Liver (tissue), 9 donors: ENCODE measurements around the gene ALPI. TPM values are rescaled to one million over a fixed set of nuclear protein-coding genes. Genes with fewer than 3 reads are reported as not detected.

Experiments used
- DNase-seq: peaks from one replicate; pipeline ENCODE4 v3.0.0-alpha.2; 2017; ENCODE audit warnings: low spot score
- H3K27ac ChIP-seq, 2 donors: one replicate each; pipeline ENCODE4 v1.7.0; 2013; ENCODE audit warnings: inconsistent platforms in 2 of 2, low read length in 2 of 2, control low read depth in 1 of 2, low read depth in 1 of 2, mild to moderate bottlenecking in 1 of 2
- H3K27me3 ChIP-seq, 4 donors: one replicate each; pipeline versions ENCODE4 v1.6.1 to v1.7.0; 2013; ENCODE audit warnings: low read length in 3 of 4, inconsistent platforms in 1 of 4, mild to moderate bottlenecking in 1 of 4, moderate library complexity in 1 of 4; ENCODE audit not compliant: control insufficient read depth in 4 of 4, insufficient read depth in 4 of 4
- H3K36me3 ChIP-seq, 4 donors: one replicate each; pipeline versions ENCODE4 v1.6.1 to v1.7.0; 2013; ENCODE audit warnings: low read length in 3 of 4, mild to moderate bottlenecking in 3 of 4, low read depth in 1 of 4, moderate library complexity in 1 of 4; ENCODE audit not compliant: control insufficient read depth in 4 of 4, insufficient read depth in 3 of 4
- H3K4me1 ChIP-seq, 4 donors: one replicate each; pipeline versions ENCODE4 v1.6.1 to v1.7.0; 2013; ENCODE audit warnings: low read length in 3 of 4, mild to moderate bottlenecking in 3 of 4, moderate library complexity in 1 of 4; ENCODE audit not compliant: control insufficient read depth in 4 of 4, insufficient read depth in 4 of 4
- H3K4me3 ChIP-seq, 3 donors: one replicate each; pipeline versions ENCODE4 v1.6.1 to v1.7.0; 2013; ENCODE audit warnings: low read length in 3 of 3, control low read depth in 1 of 3, low read depth in 1 of 3, mild to moderate bottlenecking in 1 of 3
- H3K9ac ChIP-seq, 2 donors: one replicate each; pipeline ENCODE4 v1.7.0; 2013; ENCODE audit warnings: low read length in 2 of 2, mild to moderate bottlenecking in 2 of 2, moderate library complexity in 2 of 2, control low read depth in 1 of 2, low read depth in 1 of 2
- H3K9me3 ChIP-seq, 4 donors: one replicate each; pipeline versions ENCODE4 v1.6.1 to v1.7.0; 2013; ENCODE audit warnings: low read length in 3 of 4; ENCODE audit not compliant: control insufficient read depth in 4 of 4
- EGR1 ChIP-seq, 2 donors: IDR thresholded peaks; 2 replicates each; pipeline ENCODE4 v1.6.1; 2016 to 2018; ENCODE audit warnings: antibody characterized with exemption in 2 of 2, low read depth in 2 of 2
- FOXA1 ChIP-seq: IDR thresholded peaks from 2 replicates; pipeline ENCODE4 v1.6.1; 2016; ENCODE audit warnings: antibody characterized with exemption
- FOXA2 ChIP-seq: IDR thresholded peaks from 2 replicates; pipeline ENCODE4 v1.6.1; 2016; ENCODE audit warnings: antibody characterized with exemption
- GABPA ChIP-seq, 2 donors: IDR thresholded peaks in 1 of 2; conservative IDR thresholded peaks in 1 of 2; 2 replicates each; pipeline ENCODE4 v1.6.1; 2016; ENCODE audit warnings: antibody characterized with exemption in 2 of 2, mild to moderate bottlenecking in 1 of 2, moderate library complexity in 1 of 2
- HNF4A ChIP-seq, 2 donors: conservative IDR thresholded peaks; 2 replicates each; pipeline ENCODE4 v1.6.1; 2016; ENCODE audit warnings: antibody characterized with exemption in 2 of 2, mild to moderate bottlenecking in 2 of 2
- HNF4G ChIP-seq: IDR thresholded peaks from 2 replicates; pipeline ENCODE4 v1.6.1; 2016; ENCODE audit warnings: antibody characterized with exemption
- JUND ChIP-seq, 2 donors: IDR thresholded peaks; 2 replicates each; pipeline ENCODE4 v1.6.1; 2016; ENCODE audit warnings: antibody characterized with exemption in 2 of 2
- NR2F2 ChIP-seq: IDR thresholded peaks from 2 replicates; pipeline ENCODE4 v1.6.1; 2016; ENCODE audit warnings: antibody characterized with exemption
- RAD21 ChIP-seq, 2 donors: IDR thresholded peaks; 2 replicates each; pipeline ENCODE4 v1.6.1; 2016; ENCODE audit warnings: antibody characterized with exemption in 2 of 2, mild to moderate bottlenecking in 2 of 2
- RXRA ChIP-seq, 2 donors: IDR thresholded peaks; 2 replicates each; pipeline ENCODE4 v1.6.1; 2017 to 2018; ENCODE audit warnings: antibody characterized with exemption in 2 of 2, mild to moderate bottlenecking in 1 of 2
- SP1 ChIP-seq: IDR thresholded peaks from 2 replicates; pipeline ENCODE4 v1.6.1; 2018; ENCODE audit warnings: antibody characterized with exemption, mild to moderate bottlenecking
- TAF1 ChIP-seq: conservative IDR thresholded peaks from 2 replicates; pipeline ENCODE4 v1.6.1; 2016; ENCODE audit warnings: antibody characterized with exemption, mild to moderate bottlenecking
- YY1 ChIP-seq: IDR thresholded peaks from 2 replicates; pipeline ENCODE4 v1.6.1; 2016; ENCODE audit warnings: antibody characterized with exemption, mild to moderate bottlenecking
- ZBTB33 ChIP-seq: IDR thresholded peaks from 2 replicates; pipeline ENCODE4 v1.6.1; 2016; ENCODE audit warnings: antibody characterized with exemption
- WGBS: extraction: QIAGEN DNeasy Blood & Tissue Kit; methylation state at CpG from one replicate; pipeline ENCODE4 v1.1.7; 2013; 5-methylcytosine and 5-hydroxymethylcytosine counted together
- polyA plus RNA-seq, 2 donors: library from polyadenylated mRNA; stranded (reverse) in 1 of 2; unstranded in 1 of 2; fragments of 200-250 nt in 1 of 2; fragments of >200 nt in 1 of 2; fragmentation: Nextera tagmentation in 1 of 2; extraction: Ambion mirVana in 1 of 2; gene quantifications; one replicate each; pipeline versions ENCODE4 v1.2.1 to v1.2.3, GENCODE V29; 2013 to 2015
- total RNA-seq, 2 donors: library from RNA; depleted of rRNA; stranded (reverse); fragments of >200 nt; gene quantifications; one replicate each; pipeline ENCODE4 v1.2.3, GENCODE V29; 2014
- TF ChIP-seq, protein P1 (sequence below): IDR thresholded peaks from 2 replicates; pipeline ENCODE4 v1.6.1; 2016; ENCODE audit warnings: antibody characterized with exemption
- TF ChIP-seq, protein P2 (sequence below): fragments of 150-350 bp; IDR thresholded peaks from 2 replicates; pipeline ENCODE4 v1.5.1; 2017; ENCODE audit warnings: improper control_type of control experiment, low read depth, low read length; ENCODE audit not compliant: missing input control
- TF ChIP-seq, protein P3 (sequence below): IDR thresholded peaks from 2 replicates; pipeline ENCODE4 v1.6.1; 2016; ENCODE audit warnings: antibody characterized with exemption
- donor health status: healthy.
- donor health status: healthy.
- donor health status: healthy.
- donor health status: healthy.
- donor health status: healthy.

ALPI gene
- total and polyA plus RNA-seq, 4 donors, result 0.02 TPM; not detected in 3

DNA sequence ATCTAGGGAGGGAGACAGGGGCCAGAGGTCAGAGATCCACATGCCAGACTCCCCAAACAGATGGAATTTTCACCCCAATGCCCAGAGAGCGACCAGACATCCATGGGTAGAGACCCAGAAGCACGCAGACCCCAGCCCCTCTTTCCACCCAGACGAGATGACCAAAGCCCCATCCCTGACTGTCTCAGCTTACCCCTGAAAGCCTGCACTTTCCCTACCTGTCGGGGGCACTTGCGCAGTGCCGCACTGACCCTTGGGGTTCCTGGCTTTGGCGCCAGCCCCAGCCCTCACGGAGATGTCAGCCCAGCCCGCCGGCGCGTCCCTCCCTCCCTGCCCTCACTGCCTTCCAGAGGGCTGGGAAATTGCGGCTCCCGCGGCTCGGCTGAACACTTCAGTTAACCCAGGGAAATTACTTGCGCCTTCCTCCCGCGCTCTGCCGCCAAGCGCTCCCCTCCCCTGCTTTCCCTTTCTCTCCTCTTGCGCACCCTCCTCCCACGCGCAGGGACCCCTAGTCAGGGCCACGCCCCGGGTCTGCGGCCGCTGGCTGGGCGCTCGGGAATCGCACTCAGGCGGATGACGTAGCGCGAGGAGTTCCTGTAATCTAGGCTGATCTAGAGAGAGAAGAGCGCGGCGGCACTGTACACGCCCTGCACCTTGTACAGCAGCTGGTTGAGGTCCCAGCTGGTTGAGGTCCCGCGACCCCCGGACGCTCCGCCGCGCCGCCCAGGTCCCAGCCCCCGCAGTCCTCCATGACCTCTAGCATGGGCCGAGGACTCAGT lies 37.3 kb upstream of the ALPI start:
- Histone ChIP-seq H3K27ac (no peak overlapping the region), H3K4me1 (peaks cover 0 to 29% (median 18%) of the 10 kb centered on the region in 4 donors), H3K27me3 (peaks cover 4 to 16% (median 12%) of the 10 kb centered on the region in 4 donors), H3K9me3 (peaks cover 3 to 10% (median 5%) of the 10 kb centered on the region in 4 donors), H3K9ac (no peak overlapping the region), H3K4me3 (peak overlapping the region in 1 of 3 donors; percentile 16), H3K36me3 (no peaks in the 10 kb centered on the region)
- no peak for TF ChIP-seq FOXA1
- no peak for TF ChIP-seq YY1
- no peak for TF ChIP-seq NR2F2
- no peak for TF ChIP-seq FOXA2
- TF ChIP-seq JUND (IDR thresholded peaks at IDR 0.05), result no peak
- no peak for TF ChIP-seq TAF1
- TF ChIP-seq HNF4G, result no peak
- TF ChIP-seq, protein P1, sequence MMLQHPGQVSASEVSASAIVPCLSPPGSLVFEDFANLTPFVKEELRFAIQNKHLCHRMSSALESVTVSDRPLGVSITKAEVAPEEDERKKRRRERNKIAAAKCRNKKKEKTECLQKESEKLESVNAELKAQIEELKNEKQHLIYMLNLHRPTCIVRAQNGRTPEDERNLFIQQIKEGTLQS, result no peak
- TF ChIP-seq RAD21 (IDR thresholded peaks at IDR 0.05), result no peak
- TF ChIP-seq, protein P2, sequence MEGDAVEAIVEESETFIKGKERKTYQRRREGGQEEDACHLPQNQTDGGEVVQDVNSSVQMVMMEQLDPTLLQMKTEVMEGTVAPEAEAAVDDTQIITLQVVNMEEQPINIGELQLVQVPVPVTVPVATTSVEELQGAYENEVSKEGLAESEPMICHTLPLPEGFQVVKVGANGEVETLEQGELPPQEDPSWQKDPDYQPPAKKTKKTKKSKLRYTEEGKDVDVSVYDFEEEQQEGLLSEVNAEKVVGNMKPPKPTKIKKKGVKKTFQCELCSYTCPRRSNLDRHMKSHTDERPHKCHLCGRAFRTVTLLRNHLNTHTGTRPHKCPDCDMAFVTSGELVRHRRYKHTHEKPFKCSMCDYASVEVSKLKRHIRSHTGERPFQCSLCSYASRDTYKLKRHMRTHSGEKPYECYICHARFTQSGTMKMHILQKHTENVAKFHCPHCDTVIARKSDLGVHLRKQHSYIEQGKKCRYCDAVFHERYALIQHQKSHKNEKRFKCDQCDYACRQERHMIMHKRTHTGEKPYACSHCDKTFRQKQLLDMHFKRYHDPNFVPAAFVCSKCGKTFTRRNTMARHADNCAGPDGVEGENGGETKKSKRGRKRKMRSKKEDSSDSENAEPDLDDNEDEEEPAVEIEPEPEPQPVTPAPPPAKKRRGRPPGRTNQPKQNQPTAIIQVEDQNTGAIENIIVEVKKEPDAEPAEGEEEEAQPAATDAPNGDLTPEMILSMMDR, result no peak
- 4% methylated on average over 49 of the region's 49 CpGs for WGBS
- no peak for DNase-seq

- DNase-seq, result no peak
- Histone ChIP-seq H3K4me1 (peaks cover 0 to 29% (median 18%) of the 10 kb centered on the region in 4 donors), H3K9me3 (peaks cover 3 to 10% (median 5%) of the 10 kb centered on the region in 4 donors), H3K9ac (no peak overlapping the region), H3K4me3 (peak overlapping the region in 1 of 3 donors; percentile 16), H3K36me3 (no peaks in the 10 kb centered on the region), H3K27ac (no peak overlapping the region), H3K27me3 (peaks cover 4 to 16% (median 12%) of the 10 kb centered on the region in 4 donors)
- TF ChIP-seq HNF4A (conservative IDR thresholded peaks at IDR 0.05) (no peak), RXRA (IDR thresholded peaks at IDR 0.05) (no peak), TAF1 (no peak), JUND (IDR thresholded peaks at IDR 0.05) (no peak)
- 7% methylated on average over 79 of the region's 79 CpGs for WGBS
Measured at GRCh38 chr2:232419245-232420072, 36.5 kb upstream of the ALPI start.

DNA sequence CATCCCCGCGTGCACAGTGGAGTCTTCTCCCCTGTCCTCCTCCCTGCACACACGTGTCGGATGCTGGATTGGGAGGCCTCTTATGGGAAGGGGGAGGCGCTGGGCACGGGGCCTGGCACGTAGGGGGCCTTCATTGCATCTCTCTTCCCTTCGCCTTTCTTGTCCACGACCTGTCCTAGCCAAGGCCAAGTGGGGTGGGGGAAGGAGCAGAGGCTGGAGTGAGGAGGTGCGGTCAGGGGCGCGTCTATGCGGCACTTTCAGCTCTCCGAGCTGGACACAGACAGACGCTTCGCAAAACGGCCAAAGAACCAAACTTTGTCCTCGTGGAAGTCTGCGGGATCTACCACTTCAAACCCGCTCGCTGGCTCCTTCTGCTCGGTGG lies 35.9 kb upstream of the ALPI start:
- no peak for DNase-seq
- peaks cover 3 to 10% (median 5%) of the 10 kb centered on the region in 4 donors for H3K9me3 ChIP-seq
- H3K4me1 ChIP-seq, result peaks cover 0 to 29% (median 18%) of the 10 kb centered on the region in 4 donors
- H3K4me3 ChIP-seq, result peak overlapping the region in 1 of 3 donors; percentile 30
- H3K27me3 ChIP-seq, result peaks cover 4 to 16% (median 12%) of the 10 kb centered on the region in 4 donors
- no peaks in the 10 kb centered on the region for H3K36me3 ChIP-seq
- no peak overlapping the region for H3K27ac ChIP-seq
- WGBS, result 8% methylated on average over 22 of the region's 22 CpGs
- H3K9ac ChIP-seq, result no peak overlapping the region
- TF ChIP-seq GABPA (IDR thresholded peaks at IDR 0.05 in 1 of 2, conservative IDR thresholded peaks at IDR 0.05 in 1 of 2) (no peak), EGR1 (IDR thresholded peaks at IDR 0.05; ENCODE audit: low read depth in 2 of 2) (no peak), ZBTB33 (no peak), HNF4A (conservative IDR thresholded peaks at IDR 0.05) (no peak), TAF1 (no peak), FOXA2 (no peak), SP1 (no peak), JUND (IDR thresholded peaks at IDR 0.05) (no peak), RXRA (IDR thresholded peaks at IDR 0.05) (no peak), FOXA1 (no peak)
- TF ChIP-seq, protein P1, result no peak
- TF ChIP-seq, protein P3, sequence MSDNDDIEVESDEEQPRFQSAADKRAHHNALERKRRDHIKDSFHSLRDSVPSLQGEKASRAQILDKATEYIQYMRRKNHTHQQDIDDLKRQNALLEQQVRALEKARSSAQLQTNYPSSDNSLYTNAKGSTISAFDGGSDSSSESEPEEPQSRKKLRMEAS, result no peak
